Tibial artery (tissue), 4 donors: ENCODE measurements around the gene H1-8.

Experiments
- DNase-seq, 2 donors: peaks; one replicate each; pipeline ENCODE4 v3.0.0-alpha.2; 2019
- H3K27ac ChIP-seq, 2 donors: fragments of 200-600 bp; sonication (generic) in 1 of 2; 1 replicate in 1 of 2; 2 replicates in 1 of 2; pipeline ENCODE4 v1.5.1; 2018 to 2019; ENCODE audit warnings: mild to moderate bottlenecking in 1 of 2
- H3K27me3 ChIP-seq, 2 donors: fragments of 200-600 bp; sonication (generic) in 1 of 2; one replicate each; pipeline versions ENCODE4 v1.5.1 to v1.6.0; 2016 to 2019
- H3K36me3 ChIP-seq, 3 donors: fragments of 200-600 bp; sonication (generic) in 2 of 3; one replicate each; pipeline ENCODE4 v1.5.1; 2016 to 2019; ENCODE audit warnings: mild to moderate bottlenecking in 2 of 3
- H3K4me1 ChIP-seq, 4 donors: fragments of 200-600 bp; sonication (generic) in 2 of 4; 1 replicate in 3 of 4; 2 replicates in 1 of 4; pipeline ENCODE4 v1.5.1; 2016 to 2019
- H3K4me3 ChIP-seq, 2 donors: fragments of 200-600 bp; sonication (generic) in 1 of 2; 1 replicate in 1 of 2; 2 replicates in 1 of 2; pipeline ENCODE4 v1.5.1; 2018 to 2019; ENCODE audit warnings: mild to moderate bottlenecking in 2 of 2
- H3K9me3 ChIP-seq, 3 donors: fragments of 200-600 bp; sonication (generic) in 1 of 3; one replicate each; pipeline ENCODE4 v1.5.1; 2016 to 2019
- intact Hi-C: fragments of 100-400 bp; cut with DNase I; formaldehyde crosslinking; loops from one replicate; pipeline ENCODE4 v1.15.0; 2023; ENCODE audit warnings: low total_unique reads
- TF ChIP-seq, protein P1 (sequence below), 2 experiments: fragments of 200-600 bp in 1 of 2; fragments of 450-650 bp in 1 of 2; IDR thresholded peaks; one replicate each; pipeline ENCODE4 v1.5.1; 2017 to 2019; ENCODE audit warnings: antibody characterized with exemption in 2 of 2, mild to moderate bottlenecking in 1 of 2, moderate library complexity in 1 of 2

The H1-8 gene

DNA sequence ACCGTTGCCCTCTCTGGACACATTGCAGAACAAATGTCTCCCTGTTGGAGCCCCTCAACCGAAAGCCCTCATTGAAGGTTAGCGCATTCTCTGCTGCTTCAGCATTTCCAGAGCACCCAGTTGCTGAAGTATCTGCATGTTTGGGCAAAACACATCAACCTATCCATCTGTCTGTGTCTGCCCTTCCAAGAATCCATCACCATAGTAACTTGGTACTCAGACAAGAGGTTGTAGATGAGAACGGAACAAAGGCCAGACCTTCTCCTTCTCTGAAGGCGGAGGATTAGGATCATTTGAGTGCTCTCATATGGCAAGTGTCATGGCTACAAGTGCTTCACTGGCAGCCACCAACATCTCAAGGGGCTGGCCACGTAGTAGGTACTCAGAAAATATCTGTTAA, 37.6 kb upstream of the H1-8 start:
- Histone ChIP-seq H3K4me3 (no peak overlapping the region), H3K9me3 (no peaks in the 10 kb centered on the region), H3K27me3 (no peaks in the 10 kb centered on the region), H3K36me3 (peaks cover 1 to 92% (median 38%) of the 10 kb centered on the region in 3 donors), H3K27ac (peak overlapping the region; percentile 16 to 30), H3K4me1 (peaks cover 0 to 22% (median 8%) of the 10 kb centered on the region in 4 donors)
- no peak for DNase-seq
- intact Hi-C loops: no loop called here
- TF ChIP-seq, protein P1, sequence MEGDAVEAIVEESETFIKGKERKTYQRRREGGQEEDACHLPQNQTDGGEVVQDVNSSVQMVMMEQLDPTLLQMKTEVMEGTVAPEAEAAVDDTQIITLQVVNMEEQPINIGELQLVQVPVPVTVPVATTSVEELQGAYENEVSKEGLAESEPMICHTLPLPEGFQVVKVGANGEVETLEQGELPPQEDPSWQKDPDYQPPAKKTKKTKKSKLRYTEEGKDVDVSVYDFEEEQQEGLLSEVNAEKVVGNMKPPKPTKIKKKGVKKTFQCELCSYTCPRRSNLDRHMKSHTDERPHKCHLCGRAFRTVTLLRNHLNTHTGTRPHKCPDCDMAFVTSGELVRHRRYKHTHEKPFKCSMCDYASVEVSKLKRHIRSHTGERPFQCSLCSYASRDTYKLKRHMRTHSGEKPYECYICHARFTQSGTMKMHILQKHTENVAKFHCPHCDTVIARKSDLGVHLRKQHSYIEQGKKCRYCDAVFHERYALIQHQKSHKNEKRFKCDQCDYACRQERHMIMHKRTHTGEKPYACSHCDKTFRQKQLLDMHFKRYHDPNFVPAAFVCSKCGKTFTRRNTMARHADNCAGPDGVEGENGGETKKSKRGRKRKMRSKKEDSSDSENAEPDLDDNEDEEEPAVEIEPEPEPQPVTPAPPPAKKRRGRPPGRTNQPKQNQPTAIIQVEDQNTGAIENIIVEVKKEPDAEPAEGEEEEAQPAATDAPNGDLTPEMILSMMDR (IDR thresholded peaks at IDR 0.05): no peak

DNA sequence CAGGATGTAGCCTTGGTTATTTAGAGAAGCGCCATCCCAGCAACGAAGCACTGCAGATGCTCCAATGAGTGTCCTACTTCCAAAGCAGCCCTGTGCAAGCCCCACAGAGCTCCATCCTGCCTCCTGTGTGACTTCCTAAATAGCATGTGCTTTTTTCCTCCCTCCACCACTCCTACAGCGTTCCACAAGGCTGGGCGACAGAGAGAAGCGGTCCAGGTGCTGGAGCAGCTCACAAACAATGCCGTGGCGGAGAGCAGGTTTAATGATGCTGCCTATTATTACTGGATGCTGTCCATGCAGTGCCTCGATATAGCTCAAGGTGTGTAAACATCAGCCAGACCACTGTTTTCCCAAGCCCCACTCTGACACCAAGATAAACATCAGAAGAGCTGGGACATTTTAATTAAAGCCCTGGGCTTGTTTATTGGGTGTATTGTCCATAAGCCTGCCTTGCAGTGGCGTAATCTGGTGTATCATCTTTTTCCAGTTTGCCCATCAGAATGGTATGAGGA, 36.7 kb upstream of the H1-8 start:
- TF ChIP-seq, protein P1 (IDR thresholded peaks at IDR 0.05): no peak
- H3K9me3 ChIP-seq: no peaks in the 10 kb centered on the region
- no peaks in the 10 kb centered on the region for H3K27me3 ChIP-seq
- no peak overlapping the region for H3K27ac ChIP-seq
- peaks cover 0 to 22% (median 8%) of the 10 kb centered on the region in 4 donors for H3K4me1 ChIP-seq
- no peak for DNase-seq
- H3K4me3 ChIP-seq: no peak overlapping the region
- H3K36me3 ChIP-seq: peaks cover 0 to 93% (median 36%) of the 10 kb centered on the region in 3 donors
- intact Hi-C loops: no loop called here

DNA sequence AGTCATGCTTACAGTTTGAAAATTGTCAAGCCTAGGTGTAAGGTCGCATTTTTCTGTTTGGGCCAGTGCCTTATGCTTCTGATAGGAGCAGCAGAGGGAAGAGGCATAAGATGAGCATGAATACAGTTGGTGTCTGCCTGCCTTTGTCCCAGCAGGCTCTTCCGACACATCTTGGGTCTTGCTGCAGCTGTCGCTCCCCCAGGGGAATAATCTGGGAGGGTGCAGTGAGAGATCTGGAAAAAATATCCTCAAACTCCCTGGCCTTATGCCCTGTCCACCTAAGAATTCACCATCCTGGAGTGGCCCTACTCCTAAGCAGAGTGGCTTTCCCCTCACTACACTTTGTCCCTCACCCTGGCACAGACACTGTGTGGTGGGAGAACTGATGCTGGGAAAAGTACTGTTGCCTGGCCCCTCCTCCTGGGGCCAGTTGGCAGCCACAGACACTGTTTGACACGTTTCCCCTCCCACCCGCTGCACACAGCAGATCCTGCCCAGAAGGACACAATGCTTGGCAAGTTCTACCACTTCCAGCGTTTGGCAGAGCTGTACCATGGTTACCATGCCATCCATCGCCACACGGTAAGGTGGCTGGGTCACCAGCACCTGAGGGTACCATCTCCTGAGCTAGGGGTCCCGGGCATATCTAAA, 35.7 kb upstream of the H1-8 start:
- Histone ChIP-seq H3K27ac (no peak overlapping the region), H3K36me3 (peaks cover 2 to 93% (median 38%) of the 10 kb centered on the region in 3 donors), H3K4me1 (peaks cover 0 to 22% (median 8%) of the 10 kb centered on the region in 4 donors), H3K4me3 (no peak overlapping the region), H3K9me3 (no peaks in the 10 kb centered on the region), H3K27me3 (no peaks in the 10 kb centered on the region)
- TF ChIP-seq, protein P1 (IDR thresholded peaks at IDR 0.05): no peak
- intact Hi-C loops: no loop called here
- peak in 1 of 2 donors; percentile 28 for DNase-seq

DNA sequence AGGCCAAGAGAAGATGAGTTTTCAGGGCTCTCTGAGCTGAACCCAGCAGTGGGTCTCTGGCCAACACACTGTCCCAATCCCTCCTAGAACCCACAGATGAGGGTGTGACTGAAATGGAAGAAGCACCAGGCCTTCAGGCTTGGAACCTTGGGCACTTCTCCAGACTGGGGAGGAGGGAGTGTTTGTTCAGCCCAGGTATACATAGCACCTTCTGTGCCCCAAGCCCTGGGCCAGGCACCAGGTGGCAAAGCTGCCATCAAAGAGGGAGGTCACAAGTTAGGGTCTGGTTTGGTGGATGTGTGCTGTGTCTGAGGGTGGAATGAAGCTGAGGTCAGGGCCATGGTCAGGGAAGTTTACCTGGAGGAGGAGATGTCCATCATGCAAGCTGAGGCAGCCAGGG, 30.4 kb upstream of the H1-8 start:
- Histone ChIP-seq H3K9me3 (no peaks in the 10 kb centered on the region), H3K4me3 (no peak overlapping the region), H3K27ac (no peak overlapping the region), H3K27me3 (no peaks in the 10 kb centered on the region), H3K4me1 (peaks cover 0 to 2% (median under 1%) of the 10 kb centered on the region in 4 donors), H3K36me3 (peaks cover 4 to 92% (median 50%) of the 10 kb centered on the region in 3 donors)
- DNase-seq: no peak
- TF ChIP-seq, protein P1 (IDR thresholded peaks at IDR 0.05): no peak
- intact Hi-C loops: no loop called here

DNA sequence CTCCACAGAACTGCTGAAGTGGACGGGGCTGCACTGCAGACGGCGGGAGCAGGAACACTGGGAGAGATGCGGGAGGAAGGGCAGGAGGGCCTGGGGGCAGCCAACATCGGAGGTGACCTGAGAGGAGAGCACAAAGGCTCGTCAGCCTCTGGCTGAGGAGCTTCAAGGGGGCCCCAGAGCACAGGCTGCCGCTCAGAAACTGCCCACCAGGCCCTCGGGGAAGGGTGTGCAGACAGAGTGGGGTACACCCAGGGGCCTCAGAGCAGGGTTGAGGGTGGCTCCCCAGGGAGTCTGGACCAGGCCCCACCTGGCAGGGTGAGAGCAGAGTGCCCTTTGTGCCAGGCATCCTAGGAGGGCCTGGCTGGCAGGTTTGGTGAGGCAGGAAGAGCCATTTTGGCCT, 29.3 kb upstream of the H1-8 start:
- Histone ChIP-seq H3K4me1 (no peaks in the 10 kb centered on the region), H3K36me3 (peaks cover 4 to 94% (median 55%) of the 10 kb centered on the region in 3 donors), H3K4me3 (no peak overlapping the region), H3K9me3 (no peaks in the 10 kb centered on the region), H3K27ac (no peak overlapping the region), H3K27me3 (no peaks in the 10 kb centered on the region)
- TF ChIP-seq, protein P1 (IDR thresholded peaks at IDR 0.05): no peak
- intact Hi-C loops: no loop called here
- DNase-seq: no peak
